HEK293T (cell line): ENCODE data around the gene ALDH7A1.

ENCODE experiments used
- ARNT ChIP-seq: fragments of 450-650 bp; IDR thresholded peaks from 2 replicates; pipeline ENCODE4 v1.6.1; 2017; ENCODE audit warnings: mild to moderate bottlenecking
- BHLHE40 ChIP-seq: fragments of 450-650 bp; IDR thresholded peaks from 2 replicates; pipeline ENCODE4 v1.6.1; 2016; ENCODE audit warnings: mild to moderate bottlenecking, moderate library complexity, borderline replicate concordance
- FOXA1 ChIP-seq: fragments of 450-650 bp; IDR thresholded peaks from 2 replicates; pipeline ENCODE4 v1.6.1; 2016; ENCODE audit warnings: mild to moderate bottlenecking
- FOXK2 ChIP-seq: fragments of 450-650 bp; IDR thresholded peaks from 2 replicates; pipeline ENCODE4 v1.6.1; 2016; ENCODE audit warnings: mild to moderate bottlenecking
- FOXM1 ChIP-seq: fragments of 450-650 bp; IDR thresholded peaks from 2 replicates; pipeline ENCODE4 v1.6.1; 2017; ENCODE audit warnings: mild to moderate bottlenecking, borderline replicate concordance
- SP1 ChIP-seq: fragments of 450-650 bp; IDR thresholded peaks from 2 replicates; pipeline ENCODE4 v1.6.1; 2017
- SUZ12 ChIP-seq: fragments of 450-650 bp; IDR thresholded peaks from 2 replicates; pipeline ENCODE4 v1.6.1; 2016; ENCODE audit warnings: mild to moderate bottlenecking
- TF ChIP-seq, protein P1 (sequence below): fragments of 450-650 bp; IDR thresholded peaks from 2 replicates; pipeline ENCODE4 v1.6.1; 2016

DNA sequence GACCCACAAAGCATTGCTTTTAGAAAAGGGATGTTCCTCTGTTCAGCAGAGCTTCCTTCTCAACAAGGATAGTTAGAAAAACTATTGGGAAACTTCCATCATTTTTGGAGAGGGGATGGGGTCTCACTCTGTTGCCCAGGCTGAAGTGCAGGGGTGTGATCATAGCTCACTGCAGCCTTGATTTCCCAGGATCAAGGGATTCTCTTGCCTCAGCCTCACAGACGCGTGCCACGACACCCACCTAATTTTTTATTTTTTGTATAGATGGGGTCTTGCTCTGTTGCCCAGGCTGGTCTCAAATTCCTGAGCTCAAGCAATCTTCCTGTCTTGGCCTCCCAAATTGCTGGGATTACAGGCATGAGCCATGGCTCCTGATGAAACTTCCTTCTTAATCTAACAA, 40.6 kb upstream of the ALDH7A1 start:
- TF ChIP-seq ARNT (no peak), SP1 (no peak), BHLHE40 (no peak), FOXK2 (no peak), FOXA1 (no peak), SUZ12 (no peak), FOXM1 (no peak)
- TF ChIP-seq, protein P1, sequence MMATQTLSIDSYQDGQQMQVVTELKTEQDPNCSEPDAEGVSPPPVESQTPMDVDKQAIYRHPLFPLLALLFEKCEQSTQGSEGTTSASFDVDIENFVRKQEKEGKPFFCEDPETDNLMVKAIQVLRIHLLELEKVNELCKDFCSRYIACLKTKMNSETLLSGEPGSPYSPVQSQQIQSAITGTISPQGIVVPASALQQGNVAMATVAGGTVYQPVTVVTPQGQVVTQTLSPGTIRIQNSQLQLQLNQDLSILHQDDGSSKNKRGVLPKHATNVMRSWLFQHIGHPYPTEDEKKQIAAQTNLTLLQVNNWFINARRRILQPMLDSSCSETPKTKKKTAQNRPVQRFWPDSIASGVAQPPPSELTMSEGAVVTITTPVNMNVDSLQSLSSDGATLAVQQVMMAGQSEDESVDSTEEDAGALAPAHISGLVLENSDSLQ: no peak
